Duodenal mucosa (tissue), 2 donors: ENCODE data around the gene ATF1.

ENCODE experiments used
- H3K27ac ChIP-seq: one replicate; pipeline ENCODE4 v1.7.0; 2013; ENCODE audit warnings: low read depth, low read length
- H3K27me3 ChIP-seq, 2 donors: one replicate each; pipeline ENCODE4 v1.7.0; 2013; ENCODE audit warnings: low read length in 2 of 2, control low read depth in 1 of 2; ENCODE audit not compliant: insufficient read depth in 2 of 2, control insufficient read depth in 1 of 2
- H3K36me3 ChIP-seq, 2 donors: one replicate each; pipeline ENCODE4 v1.7.0; 2013; ENCODE audit warnings: low read length in 2 of 2, control low read depth in 1 of 2; ENCODE audit not compliant: insufficient read depth in 2 of 2, control insufficient read depth in 1 of 2
- H3K4me1 ChIP-seq, 2 donors: one replicate each; pipeline ENCODE4 v1.7.0; 2013; ENCODE audit warnings: low read length in 2 of 2, control low read depth in 1 of 2; ENCODE audit not compliant: insufficient read depth in 2 of 2, control insufficient read depth in 1 of 2
- H3K4me3 ChIP-seq, 2 donors: one replicate each; pipeline ENCODE4 v1.7.0; 2013; ENCODE audit warnings: low read length in 2 of 2, low read depth in 1 of 2
- H3K9ac ChIP-seq, 2 donors: one replicate each; pipeline ENCODE4 v1.7.0; 2013; ENCODE audit warnings: low read length in 2 of 2, low read depth in 1 of 2
- H3K9me3 ChIP-seq, 2 donors: one replicate each; pipeline ENCODE4 v1.7.0; 2013; ENCODE audit warnings: low read length in 2 of 2, control low read depth in 1 of 2; ENCODE audit not compliant: control insufficient read depth in 1 of 2

ATF1 gene

DNA sequence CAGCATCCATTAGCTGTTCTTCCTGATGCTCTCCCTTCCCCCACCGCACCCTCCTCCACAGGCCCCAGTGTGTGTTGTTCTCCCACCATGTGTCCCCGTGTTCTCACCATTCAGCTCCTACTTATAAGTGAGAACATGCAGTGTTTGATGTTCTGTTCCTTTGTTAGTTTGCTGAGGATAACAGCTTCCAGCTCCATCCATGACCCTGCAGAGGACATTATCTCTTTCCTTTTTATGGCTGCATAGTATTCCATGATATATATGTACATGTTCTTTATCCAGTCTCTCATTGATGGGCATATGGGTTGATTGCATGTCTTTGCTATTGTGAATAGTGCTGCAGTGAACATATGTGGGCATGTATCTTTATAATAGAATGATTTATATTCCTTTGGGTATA, 9.0 kb downstream of the ATF1 start:
- no peak overlapping the region for H3K4me3 ChIP-seq
- H3K4me1 ChIP-seq = peaks cover 3 to 7% of the 10 kb centered on the region in 2 donors
- no peaks in the 10 kb centered on the region for H3K9me3 ChIP-seq
- peaks cover 0 to 7% of the 10 kb centered on the region in 2 donors for H3K36me3 ChIP-seq
- no peak overlapping the region for H3K9ac ChIP-seq
- no peak overlapping the region for H3K27ac ChIP-seq
- no peaks in the 10 kb centered on the region for H3K27me3 ChIP-seq

DNA sequence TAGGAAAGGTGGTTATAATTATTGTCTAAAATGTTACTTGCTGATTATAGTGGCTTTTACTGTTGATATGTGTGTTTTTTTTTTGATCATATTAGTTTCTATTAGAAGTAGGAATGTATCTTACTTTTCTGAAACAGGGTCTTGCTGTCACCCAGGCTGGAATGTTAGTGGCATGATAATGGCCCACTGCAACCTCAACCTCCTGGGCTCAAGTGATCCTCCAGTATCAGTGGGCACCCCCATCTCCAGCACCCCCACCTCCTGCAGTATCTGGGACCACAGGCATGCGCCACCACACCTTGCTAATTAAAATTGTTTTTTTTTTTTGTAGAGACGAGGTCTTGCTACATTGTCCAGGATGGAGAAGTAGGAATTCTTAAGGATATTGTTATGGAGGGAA, 11.3 kb downstream of the ATF1 start:
- no peak overlapping the region for H3K4me3 ChIP-seq
- H3K27me3 ChIP-seq = no peaks in the 10 kb centered on the region
- H3K9me3 ChIP-seq = no peaks in the 10 kb centered on the region
- no peak overlapping the region for H3K9ac ChIP-seq
- H3K4me1 ChIP-seq = peaks cover 7 to 11% of the 10 kb centered on the region in 2 donors
- peaks cover 0 to 7% of the 10 kb centered on the region in 2 donors for H3K36me3 ChIP-seq
- no peak overlapping the region for H3K27ac ChIP-seq

DNA sequence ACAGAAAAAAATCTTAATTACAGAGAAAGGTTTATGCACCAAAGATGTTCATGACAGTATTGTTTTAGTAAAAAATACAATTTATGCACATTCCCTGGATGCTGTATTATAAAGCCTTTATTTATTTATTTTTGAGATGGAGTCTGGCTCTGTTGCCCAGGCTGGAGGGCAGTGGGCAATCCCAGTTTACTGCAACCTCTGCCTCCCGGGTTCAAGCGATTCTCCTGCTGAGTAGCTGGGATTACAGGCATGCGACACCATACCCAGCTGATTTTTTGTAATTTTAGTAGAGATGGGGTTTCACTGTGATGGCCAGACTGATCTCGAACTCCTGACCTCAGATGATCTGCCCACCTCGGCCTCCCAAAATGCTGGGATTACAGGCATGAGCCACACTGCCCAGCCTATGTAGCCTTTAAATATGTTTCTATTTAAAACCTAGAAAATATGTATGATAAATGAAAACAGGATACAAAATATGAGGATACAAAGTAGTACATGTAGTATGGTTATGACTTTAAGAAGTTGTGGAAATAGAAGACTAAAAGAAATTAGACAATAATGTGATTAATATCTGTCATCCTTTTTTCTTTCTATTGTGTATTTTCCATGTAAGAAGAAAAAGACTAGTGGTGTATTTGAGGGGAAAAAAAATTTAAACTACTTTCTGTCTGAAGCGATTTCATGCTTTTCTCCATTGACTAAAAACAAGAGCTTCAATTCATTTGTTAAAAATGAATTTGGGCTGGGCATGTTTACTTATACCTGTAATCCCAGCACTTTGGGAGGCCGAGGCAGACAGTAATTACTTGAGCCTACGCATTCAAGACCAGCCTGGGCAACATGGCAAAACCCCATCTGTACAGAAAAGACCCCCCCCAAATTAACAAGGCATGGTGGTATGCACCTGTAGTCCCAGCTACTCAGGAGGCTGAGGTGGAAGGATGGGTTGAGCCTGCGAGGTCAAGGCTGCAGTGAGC, 13.1 kb downstream of the ATF1 start:
- Histone ChIP-seq H3K27ac (no peak overlapping the region), H3K9me3 (no peaks in the 10 kb centered on the region), H3K27me3 (no peaks in the 10 kb centered on the region), H3K4me3 (no peak overlapping the region), H3K9ac (no peak overlapping the region), H3K36me3 (peaks cover 4 to 8% of the 10 kb centered on the region in 2 donors), H3K4me1 (peaks cover 7 to 11% of the 10 kb centered on the region in 2 donors)

DNA sequence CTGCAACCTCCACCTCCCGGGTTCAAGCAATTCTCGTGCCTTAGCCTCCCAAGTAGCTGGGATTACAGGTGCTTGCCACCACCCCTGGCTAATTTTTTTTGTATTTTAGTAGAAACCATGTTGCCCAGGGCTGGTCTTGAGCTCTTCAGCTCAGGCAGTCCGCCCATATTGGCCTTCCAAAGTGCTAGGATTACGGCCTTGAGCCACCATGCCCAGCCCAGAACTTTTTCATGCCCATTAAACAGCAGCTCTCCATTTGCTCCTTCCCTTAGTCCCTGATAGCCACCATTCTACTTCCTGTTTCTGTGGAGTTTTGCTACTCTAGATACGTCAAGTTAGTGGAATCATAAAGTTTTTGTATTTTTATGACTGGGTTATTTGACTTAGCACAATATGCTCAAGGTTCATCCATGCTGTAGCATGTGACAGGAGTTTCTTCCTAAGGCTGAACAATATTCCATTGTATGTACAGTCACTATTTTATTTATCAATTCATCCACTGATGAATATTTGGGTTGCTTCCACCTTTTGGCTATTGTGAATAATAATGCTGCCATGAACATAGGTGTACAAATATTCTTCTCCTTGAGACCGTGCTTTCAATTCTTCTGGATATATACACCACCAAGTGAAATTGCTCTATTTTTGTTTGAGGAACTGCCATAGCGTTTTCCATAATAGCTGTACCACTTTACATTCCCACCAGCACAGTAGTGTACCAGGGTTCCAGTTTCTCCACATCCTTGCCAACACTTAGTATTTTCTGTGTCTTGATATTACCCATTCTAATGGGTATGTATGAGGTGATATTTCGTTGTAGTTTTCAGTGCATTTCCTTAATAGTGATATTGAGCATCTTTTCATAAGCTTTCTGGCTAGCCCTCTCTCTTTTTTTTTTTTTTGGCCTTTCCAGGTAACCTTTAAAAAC, 15.0 kb downstream of the ATF1 start:
- Histone ChIP-seq H3K36me3 (peaks cover 4 to 8% of the 10 kb centered on the region in 2 donors), H3K9me3 (no peaks in the 10 kb centered on the region), H3K27me3 (no peaks in the 10 kb centered on the region), H3K27ac (no peak overlapping the region), H3K4me1 (peaks cover 7 to 11% of the 10 kb centered on the region in 2 donors), H3K9ac (no peak overlapping the region), H3K4me3 (no peak overlapping the region)

DNA sequence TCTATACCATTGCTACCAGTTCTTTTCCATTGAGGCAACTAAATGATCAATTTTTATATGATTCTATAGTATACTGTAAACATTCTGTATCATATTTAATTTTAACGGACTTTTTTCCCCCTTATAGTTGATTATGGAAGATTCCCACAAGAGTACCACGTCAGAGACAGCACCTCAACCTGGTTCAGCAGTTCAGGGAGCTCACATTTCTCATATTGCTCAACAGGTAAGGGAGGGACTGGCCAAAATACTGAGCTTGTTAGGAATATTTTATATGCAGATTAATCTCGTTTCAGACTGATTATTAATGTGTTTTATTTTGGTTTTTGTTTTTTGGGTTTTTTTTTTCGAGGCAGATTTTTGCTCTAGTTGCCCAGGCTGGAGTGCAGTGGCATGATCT, 16.1 kb downstream of the ATF1 start:
- no peak overlapping the region for H3K4me3 ChIP-seq
- no peaks in the 10 kb centered on the region for H3K9me3 ChIP-seq
- no peak overlapping the region for H3K27ac ChIP-seq
- H3K36me3 ChIP-seq = peaks cover 4 to 8% of the 10 kb centered on the region in 2 donors
- no peak overlapping the region for H3K9ac ChIP-seq
- H3K4me1 ChIP-seq = peaks cover 7 to 8% of the 10 kb centered on the region in 2 donors
- H3K27me3 ChIP-seq = no peaks in the 10 kb centered on the region

DNA sequence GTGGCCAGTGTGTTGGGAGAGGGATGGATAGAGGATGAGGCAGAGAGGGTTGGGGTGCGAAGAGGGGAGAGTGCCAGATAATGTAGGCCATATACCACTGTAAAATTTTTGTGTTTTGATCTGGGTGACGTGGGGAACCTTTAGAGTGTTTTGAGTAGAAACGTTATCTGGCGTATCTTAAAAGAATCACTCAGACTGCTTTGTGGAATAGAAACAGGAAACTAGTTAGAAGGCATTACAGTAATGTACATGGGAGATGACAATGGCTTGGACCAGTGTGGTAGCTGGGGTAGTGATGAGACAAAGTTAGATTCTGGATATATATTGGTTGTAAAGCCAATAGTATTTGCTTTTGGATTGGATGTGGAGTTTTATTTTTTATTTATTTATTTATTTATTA, 20.6 kb downstream of the ATF1 start:
- Histone ChIP-seq H3K4me1 (no peaks in the 10 kb centered on the region), H3K27me3 (no peaks in the 10 kb centered on the region), H3K4me3 (no peak overlapping the region), H3K9me3 (no peaks in the 10 kb centered on the region), H3K9ac (no peak overlapping the region), H3K36me3 (peaks cover 4 to 14% of the 10 kb centered on the region in 2 donors), H3K27ac (no peak overlapping the region)

DNA sequence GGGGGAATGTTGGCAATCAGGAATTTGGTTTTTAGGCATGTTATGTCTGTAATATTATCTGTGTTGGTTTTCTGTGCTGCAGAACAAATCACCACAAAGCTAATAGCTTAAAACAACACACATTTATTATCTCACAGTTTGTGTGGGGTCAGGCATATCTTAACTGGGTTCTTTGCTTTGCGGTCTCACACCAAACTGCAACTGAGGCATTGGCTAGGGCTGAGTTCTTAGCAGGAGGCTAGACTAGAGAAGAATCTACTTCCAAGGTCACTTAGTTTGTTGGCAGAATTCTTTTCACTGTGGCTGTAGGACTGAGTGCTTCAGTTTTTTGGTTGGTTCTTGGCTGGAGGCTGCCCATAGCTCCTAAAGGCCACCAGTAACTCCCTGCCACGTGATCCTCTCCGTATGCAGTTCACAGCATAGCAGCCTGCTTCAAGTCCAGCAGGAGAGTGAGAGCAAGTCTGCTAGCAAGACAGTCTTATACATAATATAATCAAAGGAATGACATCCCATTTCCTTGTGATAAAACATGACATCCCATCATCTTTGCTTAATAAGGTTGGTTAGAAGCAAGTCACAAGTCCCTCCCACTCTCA, 21.6 kb downstream of the ATF1 start:
- H3K27me3 ChIP-seq = no peaks in the 10 kb centered on the region
- H3K4me3 ChIP-seq = no peak overlapping the region
- no peak overlapping the region for H3K27ac ChIP-seq
- H3K9ac ChIP-seq = no peak overlapping the region
- H3K36me3 ChIP-seq = peaks cover 4 to 14% of the 10 kb centered on the region in 2 donors
- no peaks in the 10 kb centered on the region for H3K9me3 ChIP-seq
- no peaks in the 10 kb centered on the region for H3K4me1 ChIP-seq

DNA sequence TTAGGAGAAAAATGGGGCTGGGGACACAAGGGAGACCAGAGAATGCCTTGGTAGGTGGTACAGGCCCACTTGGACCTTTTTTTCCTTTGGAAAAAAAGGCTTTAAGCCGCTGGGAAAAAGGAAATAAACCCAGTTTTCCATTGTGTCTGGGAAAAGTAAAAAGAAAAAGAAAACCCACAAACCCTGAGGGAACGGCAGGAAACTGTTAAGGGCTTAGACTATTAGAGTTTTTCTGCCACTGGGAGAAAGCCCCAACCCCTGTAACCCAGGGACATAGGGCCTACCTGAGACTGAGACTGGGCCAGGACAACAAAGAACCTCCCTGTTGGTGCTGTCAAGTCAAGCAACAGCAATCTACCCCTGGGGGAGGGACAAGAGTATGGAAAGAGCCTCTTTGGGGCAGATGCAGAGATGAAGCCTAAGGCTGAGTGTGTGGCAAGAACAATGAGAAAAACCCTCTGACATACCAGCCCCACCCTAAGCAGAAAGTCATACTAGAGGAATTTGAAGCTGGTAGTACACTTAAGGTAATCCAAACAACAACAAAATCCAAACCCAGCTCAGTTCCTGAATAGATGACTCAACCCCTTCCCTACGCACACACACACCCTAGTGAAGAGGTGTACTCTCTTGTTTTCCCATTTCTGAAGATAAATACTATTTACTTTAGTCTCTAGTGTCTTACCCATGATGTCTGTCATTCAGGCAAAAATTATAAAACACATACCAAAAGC, 22.8 kb downstream of the ATF1 start:
- Histone ChIP-seq H3K36me3 (peaks cover 0 to 9% of the 10 kb centered on the region in 2 donors), H3K27ac (no peak overlapping the region), H3K9me3 (no peaks in the 10 kb centered on the region), H3K9ac (no peak overlapping the region), H3K4me3 (no peak overlapping the region), H3K4me1 (no peaks in the 10 kb centered on the region), H3K27me3 (no peaks in the 10 kb centered on the region)

DNA sequence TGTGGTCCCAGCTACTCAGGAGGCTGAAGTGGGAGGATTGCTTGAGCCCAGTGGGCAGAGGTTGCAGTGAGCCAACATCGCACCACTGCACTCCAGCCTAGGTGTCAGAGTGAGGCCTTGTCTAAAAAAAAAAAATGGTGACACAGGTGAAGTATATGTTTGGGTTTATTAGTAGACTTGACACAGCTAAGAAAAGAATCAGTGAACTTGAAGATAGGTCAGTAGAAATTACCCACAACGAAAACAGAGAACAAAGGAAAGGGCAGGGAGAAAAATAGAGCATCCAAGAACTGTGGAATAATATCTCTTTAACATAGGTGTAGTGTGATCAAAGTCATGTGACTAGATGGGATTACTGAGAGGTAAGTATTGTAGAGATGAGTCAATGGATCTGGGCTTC, 23.7 kb downstream of the ATF1 start:
- Histone ChIP-seq H3K27ac (no peak overlapping the region), H3K4me1 (no peaks in the 10 kb centered on the region)

More for the DNA sequence above, 23.7 kb downstream of the ATF1 start:
- Histone ChIP-seq H3K27me3 (no peaks in the 10 kb centered on the region), H3K36me3 (peaks cover 0 to 5% of the 10 kb centered on the region in 2 donors), H3K9me3 (no peaks in the 10 kb centered on the region), H3K4me3 (no peak overlapping the region), H3K9ac (no peak overlapping the region)
